ENCODE results near the gene KCNJ18.
"Not testable (repeated sequence)": the region's sequence is repeated elsewhere in the genome, so short reads cannot be mapped to it uniquely, and the experiment has no call there.

- TF ChIP-seq CTCF, POLR2A (IDR thresholded peaks at IDR 0.05): not testable (repeated sequence)
These were observed 22.5 kb upstream of the KCNJ18 start for GRCh38 chr17:21669616-21670360.

All from right lobe of liver (tissue), 4 donors.